CD4-positive, CD25-positive, alpha-beta regulatory T cell (primary cell): ENCODE measurements around the gene DGCR6. TPM values are rescaled to one million over a fixed set of nuclear protein-coding genes. Genes with fewer than 3 reads are reported as not detected.
"Not testable (repeated sequence)": the region's sequence is repeated elsewhere in the genome, so short reads cannot be mapped to it uniquely, and the experiment has no call there.

Experiments
- ATAC-seq, 2 donors: fragments of 150-1000 bp; cut with Tn5 transposase; one replicate each; pipeline ENCODE4 v1.10.0; 2021; ENCODE audit warnings: low read depth in 2 of 2, moderate number of reproducible peaks in 2 of 2, moderate library complexity in 1 of 2
- DNase-seq, 3 donors: peaks; one replicate each; pipeline versions ENCODE4 v3.0.0 to v3.0.0-alpha.2; 2012 to 2022; ENCODE audit warnings: mixed read lengths in 1 of 3
- H3K27ac ChIP-seq: one replicate; pipeline ENCODE4 v1.7.0; 2013; ENCODE audit warnings: mild to moderate bottlenecking, low read length; ENCODE audit not compliant: insufficient read depth, poor library complexity, severe bottlenecking
- H3K27me3 ChIP-seq: one replicate; pipeline ENCODE4 v1.7.0; 2013; ENCODE audit warnings: low read length; ENCODE audit not compliant: control insufficient read depth, insufficient read depth
- H3K36me3 ChIP-seq: one replicate; pipeline ENCODE4 v1.7.0; 2013; ENCODE audit warnings: mild to moderate bottlenecking, low read length, moderate library complexity; ENCODE audit not compliant: control insufficient read depth, insufficient read depth
- H3K4me1 ChIP-seq: 2 replicates; pipeline ENCODE4 v1.7.0; 2013; ENCODE audit warnings: mild to moderate bottlenecking, low read length; ENCODE audit not compliant: insufficient read depth, control insufficient read depth, poor library complexity, severe bottlenecking
- H3K4me3 ChIP-seq: one replicate; pipeline ENCODE4 v1.7.0; 2013; ENCODE audit warnings: low read depth, mild to moderate bottlenecking, low read length, moderate library complexity
- H3K9me3 ChIP-seq, 2 experiments: 1 replicate in 1 of 2; 2 replicates in 1 of 2; pipeline ENCODE4 v1.7.0; 2013; ENCODE audit warnings: low read length in 2 of 2, mild to moderate bottlenecking in 1 of 2, moderate library complexity in 1 of 2; ENCODE audit not compliant: control insufficient read depth in 2 of 2
- H3K27ac Mint-ChIP-seq, 3 donors: one replicate each; pipeline ENCODE4 v1.8.0; 2020 to 2022; ENCODE audit warnings: mild to moderate bottlenecking in 3 of 3, mixed read lengths in 3 of 3, moderate library complexity in 2 of 3
- H3K27me3 Mint-ChIP-seq: one replicate; pipeline ENCODE4 v1.8.0; 2022; ENCODE audit warnings: mild to moderate bottlenecking, mixed read lengths
- H3K36me3 Mint-ChIP-seq: one replicate; pipeline ENCODE4 v1.8.0; 2020; ENCODE audit warnings: mixed read lengths
- H3K4me1 Mint-ChIP-seq, 4 donors: one replicate each; pipeline ENCODE4 v1.8.0; 2020 to 2022; ENCODE audit warnings: mixed read lengths in 4 of 4, mild to moderate bottlenecking in 1 of 4
- H3K4me3 Mint-ChIP-seq, 4 donors: one replicate each; pipeline ENCODE4 v1.8.0; 2020 to 2022; ENCODE audit warnings: mild to moderate bottlenecking in 4 of 4, mixed read lengths in 4 of 4, moderate library complexity in 3 of 4
- H3K9me3 Mint-ChIP-seq, 7 donors: one replicate each; pipeline ENCODE4 v1.8.0; 2020 to 2022; ENCODE audit warnings: mixed read lengths in 7 of 7, mild to moderate bottlenecking in 3 of 7, moderate library complexity in 2 of 7
- polyA plus RNA-seq, 4 donors: library from polyadenylated mRNA; unstranded; fragments of 300-500 nt; fragmentation: Illumina TruSeq; gene quantifications; one replicate each; pipeline ENCODE4 v1.2.3, GENCODE V29; 2021
- total RNA-seq: library from RNA; stranded (reverse); gene quantifications from one replicate; pipeline ENCODE4 v1.2.3, GENCODE V29; 2022

DGCR6 gene
- total and polyA plus RNA-seq, 5 donors from 2014 or later, result 0.07 to 6.5 (median 0.54) TPM

GRCh38 chr22:18896037-18896657 lies 10.0 kb upstream of the DGCR6 start:
- DNase-seq, result peak in 1 of 3 donors; percentile 8
- H3K27ac ChIP-seq, H3K36me3 ChIP-seq, H3K9me3 Mint-ChIP-seq, H3K27me3 ChIP-seq, H3K4me1 ChIP-seq, H3K9me3 ChIP-seq, H3K4me1 Mint-ChIP-seq, H3K36me3 Mint-ChIP-seq, H3K4me3 Mint-ChIP-seq, H3K27ac Mint-ChIP-seq, H3K4me3 ChIP-seq, ATAC-seq, H3K27me3 Mint-ChIP-seq: not testable (repeated sequence)

- H3K27ac Mint-ChIP-seq, H3K9me3 ChIP-seq, H3K36me3 Mint-ChIP-seq, H3K4me1 Mint-ChIP-seq, H3K36me3 ChIP-seq, H3K27ac ChIP-seq, H3K27me3 Mint-ChIP-seq, H3K9me3 Mint-ChIP-seq, H3K4me3 Mint-ChIP-seq, H3K27me3 ChIP-seq, H3K4me1 ChIP-seq, DNase-seq, H3K4me3 ChIP-seq: not testable (repeated sequence)
- peak in 1 of 2 donors; percentile 33 for ATAC-seq
Measured at GRCh38 chr22:18906410-18906745, 258 bp downstream of the DGCR6 start.

GRCh38 chr22:18906896-18907295 lies 776 bp downstream of the DGCR6 start:
- Mint-ChIP-seq H3K4me1 (no peaks in the 10 kb centered on the region), H3K4me3 (no peak overlapping the region), H3K9me3 (no peaks in the 10 kb centered on the region), H3K36me3 (no peaks in the 10 kb centered on the region), H3K27me3 (no peaks in the 10 kb centered on the region), H3K27ac (no peak overlapping the region)
- no peak overlapping the region for H3K27ac ChIP-seq
- no peaks in the 10 kb centered on the region for H3K9me3 ChIP-seq
- no peaks in the 10 kb centered on the region for H3K36me3 ChIP-seq
- H3K4me3 ChIP-seq, result no peak overlapping the region
- DNase-seq (no peak), ATAC-seq (no peak)
- H3K4me1 ChIP-seq, result no peaks in the 10 kb centered on the region
- H3K27me3 ChIP-seq, result no peaks in the 10 kb centered on the region

- H3K4me1 Mint-ChIP-seq, result no peaks in the 10 kb centered on the region
- Histone ChIP-seq H3K4me3 (no peak overlapping the region), H3K4me1 (no peaks in the 10 kb centered on the region), H3K36me3 (no peaks in the 10 kb centered on the region), H3K27me3 (no peaks in the 10 kb centered on the region), H3K9me3 (no peaks in the 10 kb centered on the region), H3K27ac (no peak overlapping the region)
- H3K4me3 Mint-ChIP-seq, result no peak overlapping the region
- no peaks in the 10 kb centered on the region for H3K27me3 Mint-ChIP-seq
- DNase-seq, result no peak
- no peaks in the 10 kb centered on the region for H3K36me3 Mint-ChIP-seq
- H3K27ac Mint-ChIP-seq, result no peak overlapping the region
- ATAC-seq, result no peak
- H3K9me3 Mint-ChIP-seq, result no peaks in the 10 kb centered on the region
Measured at GRCh38 chr22:18909556-18909955, 3.4 kb downstream of the DGCR6 start.

- H3K36me3 Mint-ChIP-seq, H3K9me3 Mint-ChIP-seq, H3K27me3 Mint-ChIP-seq, H3K4me1 Mint-ChIP-seq, DNase-seq, H3K27me3 ChIP-seq, H3K9me3 ChIP-seq, H3K4me3 ChIP-seq, H3K27ac Mint-ChIP-seq, H3K36me3 ChIP-seq, H3K4me1 ChIP-seq, H3K4me3 Mint-ChIP-seq, H3K27ac ChIP-seq, ATAC-seq: not testable (repeated sequence)
Measured at GRCh38 chr22:18911535-18911934, 5.4 kb downstream of the DGCR6 start.

- not testable (repeated sequence) for H3K4me3 Mint-ChIP-seq, H3K27me3 Mint-ChIP-seq, H3K4me3 ChIP-seq, H3K27ac ChIP-seq, ATAC-seq, H3K27ac Mint-ChIP-seq, H3K36me3 Mint-ChIP-seq, H3K9me3 Mint-ChIP-seq, H3K36me3 ChIP-seq, H3K4me1 Mint-ChIP-seq, DNase-seq, H3K4me1 ChIP-seq, H3K27me3 ChIP-seq, H3K9me3 ChIP-seq
Measured at GRCh38 chr22:18912264-18912946, 6.3 kb downstream of the DGCR6 start.

GRCh38 chr22:18914558-18914957 lies 8.4 kb downstream of the DGCR6 start:
- not testable (repeated sequence) for H3K27ac ChIP-seq, H3K4me1 ChIP-seq, H3K36me3 ChIP-seq, H3K4me3 ChIP-seq, DNase-seq, H3K27ac Mint-ChIP-seq, ATAC-seq, H3K4me1 Mint-ChIP-seq, H3K4me3 Mint-ChIP-seq, H3K9me3 ChIP-seq, H3K27me3 ChIP-seq, H3K9me3 Mint-ChIP-seq, H3K27me3 Mint-ChIP-seq, H3K36me3 Mint-ChIP-seq

GRCh38 chr22:18915550-18915949 lies 9.4 kb downstream of the DGCR6 start:
- not testable (repeated sequence) for H3K4me3 ChIP-seq, H3K36me3 Mint-ChIP-seq, H3K9me3 Mint-ChIP-seq, H3K27ac ChIP-seq, H3K27me3 Mint-ChIP-seq, H3K9me3 ChIP-seq, DNase-seq, H3K27me3 ChIP-seq, H3K4me3 Mint-ChIP-seq, H3K4me1 Mint-ChIP-seq, H3K36me3 ChIP-seq, H3K4me1 ChIP-seq, ATAC-seq, H3K27ac Mint-ChIP-seq
